Mammary epithelial cell (primary cell): Measurements from ENCODE around the gene TNFRSF6B.

Experiments
- EZH2 ChIP-seq: IDR thresholded peaks from 2 replicates; pipeline ENCODE4 v1.6.1; 2012; ENCODE audit warnings: low read length, inconsistent platforms, borderline replicate concordance
- TF ChIP-seq, protein P1 (sequence below), 2 donors: IDR thresholded peaks in 1 of 2; conservative IDR thresholded peaks in 1 of 2; 2 replicates each; pipeline ENCODE4 v1.5.1; 2011 to 2012; ENCODE audit warnings: inconsistent platforms in 2 of 2, low read length in 2 of 2, mild to moderate bottlenecking in 2 of 2, control low read depth in 1 of 2, low read depth in 1 of 2; ENCODE audit not compliant: insufficient read depth in 1 of 2; ENCODE audit errors: extremely low read depth in 1 of 2

DNA sequence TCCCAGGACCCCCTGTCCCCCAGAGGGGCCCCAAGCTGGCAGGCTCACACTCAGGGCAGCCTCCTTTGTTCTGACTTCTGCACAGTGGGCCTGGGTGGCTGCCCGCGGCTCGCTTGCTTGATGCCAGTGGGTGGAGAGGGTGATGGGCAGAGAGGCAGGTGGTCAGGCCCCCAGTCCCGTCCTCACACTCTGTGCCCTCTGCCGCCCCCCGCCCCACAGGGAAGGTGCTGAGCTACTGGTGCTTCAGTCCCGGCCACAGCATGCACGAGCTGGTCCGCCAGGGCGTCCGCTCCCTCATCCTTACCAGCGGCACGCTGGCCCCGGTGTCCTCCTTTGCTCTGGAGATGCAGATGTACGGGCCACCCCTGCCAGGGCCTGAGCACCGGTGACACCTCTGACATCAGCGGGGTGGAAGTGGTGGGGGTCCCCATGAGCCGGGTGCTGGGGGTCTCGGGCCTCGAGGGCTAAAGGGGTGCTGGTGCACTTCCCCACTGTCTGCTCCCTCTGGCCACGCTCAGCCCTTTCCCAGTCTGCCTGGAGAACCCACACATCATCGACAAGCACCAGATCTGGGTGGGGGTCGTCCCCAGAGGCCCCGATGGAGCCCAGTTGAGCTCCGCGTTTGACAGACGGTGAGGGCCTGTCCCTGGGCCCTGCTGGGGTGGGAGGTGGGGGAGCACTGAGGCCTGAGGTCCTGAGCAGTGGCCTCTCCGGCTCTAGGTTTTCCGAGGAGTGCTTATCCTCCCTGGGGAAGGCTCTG lies 8.9 kb upstream of the TNFRSF6B start:
- TF ChIP-seq, protein P1, sequence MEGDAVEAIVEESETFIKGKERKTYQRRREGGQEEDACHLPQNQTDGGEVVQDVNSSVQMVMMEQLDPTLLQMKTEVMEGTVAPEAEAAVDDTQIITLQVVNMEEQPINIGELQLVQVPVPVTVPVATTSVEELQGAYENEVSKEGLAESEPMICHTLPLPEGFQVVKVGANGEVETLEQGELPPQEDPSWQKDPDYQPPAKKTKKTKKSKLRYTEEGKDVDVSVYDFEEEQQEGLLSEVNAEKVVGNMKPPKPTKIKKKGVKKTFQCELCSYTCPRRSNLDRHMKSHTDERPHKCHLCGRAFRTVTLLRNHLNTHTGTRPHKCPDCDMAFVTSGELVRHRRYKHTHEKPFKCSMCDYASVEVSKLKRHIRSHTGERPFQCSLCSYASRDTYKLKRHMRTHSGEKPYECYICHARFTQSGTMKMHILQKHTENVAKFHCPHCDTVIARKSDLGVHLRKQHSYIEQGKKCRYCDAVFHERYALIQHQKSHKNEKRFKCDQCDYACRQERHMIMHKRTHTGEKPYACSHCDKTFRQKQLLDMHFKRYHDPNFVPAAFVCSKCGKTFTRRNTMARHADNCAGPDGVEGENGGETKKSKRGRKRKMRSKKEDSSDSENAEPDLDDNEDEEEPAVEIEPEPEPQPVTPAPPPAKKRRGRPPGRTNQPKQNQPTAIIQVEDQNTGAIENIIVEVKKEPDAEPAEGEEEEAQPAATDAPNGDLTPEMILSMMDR (conservative IDR thresholded peaks at IDR 0.05 in 1 of 2, IDR thresholded peaks at IDR 0.05 in 1 of 2; ENCODE audit: extremely low read depth in 1 of 2, insufficient read depth in 1 of 2, low read depth in 1 of 2, low read length in 2 of 2): no peak
- TF ChIP-seq EZH2: no peak
